ENCODE results near the gene PFKP.

PFKP gene

GRCh38 chr10:3122034-3122433 lies 54.7 kb downstream of the PFKP start:
- DNase-seq, result no peak

- no peak for DNase-seq
Measured at GRCh38 chr10:3122486-3123205, 55.3 kb downstream of the PFKP start.

- no peak for DNase-seq
Measured at GRCh38 chr10:3123571-3124411, 56.4 kb downstream of the PFKP start.

- DNase-seq, result no peak
Measured at GRCh38 chr10:3124412-3125175, 57.2 kb downstream of the PFKP start.

- no peak for DNase-seq
Measured at GRCh38 chr10:3125527-3126170, 58.3 kb downstream of the PFKP start.

GRCh38 chr10:3126249-3126648 lies 58.9 kb downstream of the PFKP start:
- no peak for DNase-seq

- no peak for DNase-seq
Measured at GRCh38 chr10:3126741-3127346, 59.5 kb downstream of the PFKP start.

- DNase-seq, result no peak
Measured at GRCh38 chr10:3127921-3128320, 60.6 kb downstream of the PFKP start.

GRCh38 chr10:3128379-3129130 lies 61.2 kb downstream of the PFKP start:
- DNase-seq, result no peak

GRCh38 chr10:3129581-3130340 lies 62.4 kb downstream of the PFKP start:
- no peak for DNase-seq

GRCh38 chr10:3131098-3131497 lies 63.8 kb downstream of the PFKP start:
- no peak for DNase-seq

- DNase-seq, result no peak
Measured at GRCh38 chr10:3132036-3133025, 65.0 kb downstream of the PFKP start.

GRCh38 chr10:3133948-3134347 lies 66.6 kb downstream of the PFKP start:
- no peak for DNase-seq

GRCh38 chr10:3135006-3135405 lies 67.7 kb downstream of the PFKP start:
- no peak for DNase-seq

GRCh38 chr10:3136336-3136735 lies 69.0 kb downstream of the PFKP start:
- DNase-seq, result no peak

- peak; percentile 15 for DNase-seq
Measured at GRCh38 chr10:3136763-3137611, 69.6 kb downstream of the PFKP start.

GRCh38 chr10:3137958-3138726 lies 70.8 kb downstream of the PFKP start:
- no peak for DNase-seq
